HS-5 (cell line): Measurements from ENCODE around the gene APLN.

ENCODE experiments used
- DNase-seq: peaks from one replicate; pipeline ENCODE4 v3.0.0-alpha.2; 2012; ENCODE audit warnings: low read depth

Gene APLN, protein sequence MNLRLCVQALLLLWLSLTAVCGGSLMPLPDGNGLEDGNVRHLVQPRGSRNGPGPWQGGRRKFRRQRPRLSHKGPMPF

DNA sequence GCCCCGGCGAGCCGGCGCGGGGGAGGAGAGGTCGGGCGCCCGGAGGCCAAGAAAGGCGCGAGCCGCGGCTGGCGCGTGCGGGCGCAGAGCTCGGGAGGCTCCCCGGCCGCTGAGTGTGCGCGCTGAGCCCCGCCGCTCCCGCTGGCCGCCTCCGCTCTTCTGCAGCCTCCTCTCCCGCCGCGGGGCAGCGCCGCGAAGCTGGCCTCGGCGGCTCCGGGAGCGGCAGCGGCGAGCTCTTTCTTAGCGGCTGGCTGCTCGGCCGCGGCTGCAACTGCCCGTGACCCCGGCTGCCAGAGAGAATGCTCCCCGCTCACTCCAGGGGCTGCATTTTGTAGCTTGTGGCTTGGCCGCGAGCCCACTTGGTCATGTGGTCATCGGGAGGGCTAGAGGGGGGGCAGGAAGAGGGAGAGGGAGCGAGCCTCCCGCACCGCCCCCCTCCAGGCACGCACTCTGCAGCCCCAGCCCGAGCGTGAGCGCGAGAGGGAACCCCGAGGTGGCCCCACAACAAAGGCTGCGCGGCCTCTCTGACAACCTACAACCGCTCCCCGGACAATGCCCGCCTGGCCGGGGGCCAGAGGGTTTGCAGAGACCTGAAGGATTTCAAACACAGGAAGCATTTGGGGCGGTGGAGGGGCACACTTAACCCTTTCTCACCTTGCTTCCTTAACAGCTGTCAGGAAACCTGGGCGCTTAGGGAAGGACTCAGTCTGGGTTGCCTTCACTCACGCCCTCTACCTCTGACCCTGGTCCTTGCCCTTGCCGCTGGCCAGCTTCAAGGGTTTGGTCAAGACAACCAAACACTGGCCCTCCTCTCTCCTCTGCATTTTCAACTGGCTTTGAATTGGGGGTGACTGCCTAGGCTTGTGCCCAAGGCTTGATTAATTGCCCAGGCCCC lies at the start of gene APLN:
TSS of gene APLN (minus strand) at position 305 of the 895 bp plus-strand sequence. CDS start 326 bp downstream, outside the sequence.
- no peak for DNase-seq

DNA sequence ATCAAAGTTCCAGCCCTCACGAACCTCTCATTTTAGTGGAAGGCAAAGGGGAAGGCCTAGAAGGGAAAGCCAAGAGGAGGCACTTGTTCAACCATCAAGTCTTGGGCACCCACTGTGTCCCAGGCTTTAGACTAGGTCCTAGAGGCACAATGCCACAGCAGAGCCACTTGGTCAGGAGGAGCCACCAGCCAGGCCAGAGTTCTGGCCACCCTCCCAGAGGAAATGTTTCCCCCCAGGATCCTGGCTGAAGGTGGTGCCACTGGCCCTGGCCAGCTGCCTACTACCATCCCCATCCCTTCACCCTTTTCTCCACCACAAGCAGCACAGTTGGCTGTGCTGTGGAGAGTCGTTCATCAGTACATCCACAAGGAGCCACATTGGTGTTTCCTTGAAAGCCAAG lies 49.7 kb upstream of the APLN start:
- DNase-seq: no peak

DNA sequence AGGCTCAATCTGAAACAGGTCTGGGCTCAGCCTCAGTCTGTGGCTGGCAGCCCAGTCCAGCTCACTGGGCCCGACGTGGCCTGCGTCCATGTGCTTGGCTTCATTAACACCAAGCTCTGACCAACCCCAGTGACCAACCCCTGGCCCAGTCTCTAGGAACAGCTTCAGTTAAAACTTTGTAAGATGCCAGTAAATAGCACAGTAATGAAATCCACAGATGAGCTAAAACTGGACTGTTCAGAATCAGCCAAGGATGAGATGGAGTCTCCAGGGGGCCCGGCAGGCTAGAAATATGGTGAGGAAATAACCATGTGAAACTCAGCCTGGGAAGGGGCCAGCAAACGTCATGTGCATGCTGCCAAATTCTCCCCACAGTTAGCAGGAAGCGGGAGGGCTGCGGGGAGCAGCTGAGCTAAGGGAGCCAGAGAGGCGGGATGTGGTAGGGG lies 46.9 kb upstream of the APLN start:
- DNase-seq: no peak

DNA sequence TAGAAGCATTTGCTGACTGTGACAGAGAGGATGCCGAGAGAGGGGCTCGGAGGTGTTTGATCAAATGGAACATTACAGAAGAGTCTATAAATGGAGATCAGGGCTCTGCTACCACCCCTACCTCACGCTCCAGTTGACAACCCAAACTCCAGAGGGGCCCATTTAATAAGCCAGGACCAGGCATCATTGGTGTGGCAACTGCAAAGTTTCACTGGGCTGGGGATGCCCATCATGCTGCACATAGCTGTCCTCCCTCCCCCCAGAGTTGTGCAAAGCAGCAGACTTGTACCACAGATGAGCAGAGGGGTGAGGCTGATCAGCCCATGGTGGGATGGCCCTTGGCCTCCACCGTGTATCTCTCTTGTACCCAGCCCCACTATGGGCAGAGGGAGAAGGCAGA lies 45.8 kb upstream of the APLN start:
- DNase-seq: no peak

DNA sequence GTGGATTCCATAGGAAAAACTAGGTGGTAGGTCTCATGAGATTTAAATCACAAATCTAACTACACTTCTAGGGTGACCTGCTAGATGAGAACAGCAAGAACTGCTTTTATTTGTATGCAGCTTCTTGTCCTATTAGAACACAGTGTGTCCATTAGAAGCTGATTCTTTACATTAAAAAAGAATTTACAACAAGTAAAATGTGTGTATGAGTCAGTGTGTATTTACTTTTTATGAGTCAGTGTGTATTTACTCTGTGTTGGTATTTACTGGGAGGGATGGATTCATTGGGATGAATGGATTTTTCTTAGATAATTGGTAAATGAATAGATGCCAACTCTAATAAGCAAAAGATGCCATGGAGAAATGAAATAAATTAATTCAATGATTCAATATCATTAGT lies 43.4 kb upstream of the APLN start:
- no peak for DNase-seq

DNA sequence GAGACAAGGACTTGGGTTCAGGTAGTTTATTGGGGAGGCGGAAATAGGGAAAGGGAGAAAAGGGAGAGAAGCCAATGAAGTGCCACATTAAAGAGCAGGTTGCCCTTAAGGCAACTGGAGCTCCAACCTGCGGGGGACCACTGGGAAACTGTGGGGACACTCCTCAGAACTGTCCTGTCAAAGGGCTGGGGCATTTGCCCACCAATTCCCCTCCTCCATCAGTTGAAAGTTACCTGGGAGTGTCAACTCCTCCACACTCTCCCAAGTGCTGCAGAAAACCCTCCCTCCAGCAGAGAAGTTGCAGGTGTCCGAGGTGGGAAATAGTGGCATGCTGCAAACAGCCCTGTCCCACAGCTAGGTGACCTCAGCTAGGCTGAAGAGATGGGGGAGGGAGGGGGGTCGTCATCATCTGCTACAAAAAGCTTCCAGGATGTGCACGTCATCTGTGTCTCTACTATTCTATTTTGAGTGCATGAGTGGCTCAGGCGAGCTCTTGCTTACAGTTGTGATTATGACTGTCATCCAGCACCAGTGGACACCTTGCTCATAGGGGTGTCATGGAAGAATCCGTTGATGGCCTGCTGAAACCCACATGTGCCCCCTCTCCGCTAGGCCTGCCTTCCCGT lies 42.6 kb upstream of the APLN start:
- no peak for DNase-seq

DNA sequence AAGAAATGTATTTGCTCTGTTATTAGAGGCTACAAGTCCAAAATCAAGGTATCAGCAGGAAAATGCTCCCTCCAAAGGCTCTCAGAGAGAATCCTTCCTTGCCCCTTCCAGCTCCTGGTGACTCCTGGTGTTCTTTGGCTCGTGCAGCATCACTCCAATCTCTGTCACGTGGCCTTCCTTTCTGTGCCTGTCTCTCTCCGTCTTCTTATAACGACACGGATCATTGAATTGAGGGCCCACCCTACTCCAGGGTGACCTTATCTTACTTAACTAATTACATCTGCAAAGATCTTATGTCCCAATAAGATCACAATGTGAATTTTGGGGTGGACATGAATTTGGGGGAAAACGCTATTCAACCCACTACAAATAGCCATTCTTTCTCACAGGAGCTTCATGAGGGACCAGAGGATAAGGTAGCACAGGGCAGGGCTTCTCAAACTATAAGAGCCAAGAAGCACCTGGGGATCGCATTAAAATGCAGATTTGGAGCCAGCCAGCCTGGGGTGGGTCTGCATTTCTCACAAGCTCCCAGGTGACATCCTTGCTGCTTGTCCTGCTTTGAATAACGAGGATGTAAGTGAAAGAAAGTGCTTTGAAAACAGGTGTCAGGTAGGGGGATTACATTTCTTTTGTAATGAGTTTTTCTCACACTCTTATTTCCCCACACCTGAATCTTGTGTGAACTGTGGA lies 41.9 kb upstream of the APLN start:
- no peak for DNase-seq

DNA sequence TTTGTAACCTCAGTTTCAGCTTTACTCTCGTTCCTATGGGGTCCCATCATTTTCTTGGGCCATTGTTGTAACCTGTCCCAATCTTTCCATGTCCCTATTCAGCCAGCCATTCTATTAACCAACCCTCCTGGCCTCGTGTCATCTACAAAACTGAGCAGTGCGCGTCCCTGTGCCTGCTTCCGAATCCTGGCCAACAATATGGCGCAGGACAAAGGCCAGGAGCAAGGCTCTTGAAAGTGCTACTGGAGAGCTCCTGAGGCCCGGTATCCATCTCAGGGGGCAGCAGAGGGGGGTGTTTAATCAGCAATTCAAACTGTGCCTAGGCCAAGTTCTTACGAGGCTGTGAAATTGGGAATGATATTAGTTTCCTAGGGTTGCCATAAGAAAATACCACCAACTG lies 41.2 kb upstream of the APLN start:
- no peak for DNase-seq

DNA sequence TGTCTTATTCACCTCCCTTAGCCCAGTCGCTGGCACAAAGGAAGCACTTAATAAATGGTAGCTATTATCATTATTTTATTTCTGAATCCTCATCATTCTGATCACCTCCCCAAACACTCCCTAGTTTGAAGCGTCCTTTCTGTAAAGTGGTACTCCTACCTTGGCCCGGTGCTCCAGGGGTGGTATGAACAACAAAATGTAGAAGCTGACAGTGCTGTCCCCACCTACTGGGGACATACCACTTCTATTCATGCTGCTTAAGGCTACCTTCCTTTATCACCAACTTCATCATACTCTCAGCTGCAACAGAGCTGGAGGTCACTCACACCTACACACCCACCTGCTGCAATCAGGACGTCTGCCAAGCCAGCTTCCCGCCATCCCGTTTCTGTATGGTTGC lies 40.8 kb upstream of the APLN start:
- DNase-seq: no peak

DNA sequence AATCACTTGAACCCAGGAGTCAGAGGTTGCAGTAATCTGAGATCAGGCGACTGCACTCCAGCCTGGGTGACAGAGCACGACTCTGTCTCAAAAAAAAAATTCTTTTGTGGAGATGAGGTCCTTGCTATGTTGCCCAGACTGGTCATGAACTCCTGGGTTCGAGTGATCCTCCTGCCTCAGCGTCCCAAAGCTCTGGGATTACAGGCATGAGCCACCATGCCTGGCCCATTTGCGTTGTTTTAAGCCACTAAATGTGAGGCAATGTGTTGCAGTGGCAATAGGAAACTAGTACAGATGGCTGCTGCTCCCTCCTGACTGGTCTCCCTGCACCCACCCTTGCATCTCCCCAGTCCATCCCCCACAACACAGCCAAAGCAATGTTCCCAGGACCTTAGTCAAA lies 40.0 kb upstream of the APLN start:
- DNase-seq: no peak

DNA sequence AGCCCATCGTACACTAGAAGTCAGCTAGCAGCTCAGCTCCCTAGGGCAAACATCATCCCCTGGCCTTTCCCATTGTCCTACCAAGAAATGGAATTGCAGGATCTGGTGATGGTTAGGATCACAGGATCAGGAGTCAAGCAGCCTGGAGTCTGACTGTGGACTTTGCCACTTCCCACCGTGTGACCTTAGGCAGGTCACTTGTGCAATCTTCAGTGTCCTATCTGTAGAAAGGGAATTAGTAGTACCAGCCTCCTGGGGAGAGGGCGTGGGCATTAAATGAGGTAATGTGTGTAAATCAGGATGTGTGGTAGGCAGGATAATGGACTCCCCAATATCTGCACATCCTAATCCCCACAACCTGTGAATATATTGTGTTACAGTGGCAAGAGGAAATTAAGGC lies 38.6 kb upstream of the APLN start:
- DNase-seq: no peak

DNA sequence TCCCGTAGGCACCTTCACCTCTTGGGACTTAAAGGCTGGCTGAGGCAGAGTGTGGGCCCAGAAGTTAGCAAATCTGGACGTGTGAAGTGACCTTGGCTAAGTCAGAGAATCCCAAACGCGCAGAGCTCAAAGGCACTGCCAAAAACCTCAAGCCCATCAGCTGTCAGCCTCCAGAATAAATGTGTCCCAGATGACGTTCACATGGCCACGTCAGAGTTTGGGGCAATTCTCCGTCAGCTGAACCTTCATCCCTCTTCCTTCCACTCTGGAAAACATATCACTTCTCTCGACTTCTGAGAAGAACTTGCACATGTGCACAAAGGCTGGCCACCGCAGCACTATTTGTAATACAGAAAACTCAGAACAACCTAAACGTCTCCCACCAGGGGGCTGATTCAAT lies 35.7 kb upstream of the APLN start:
- DNase-seq: no peak

DNA sequence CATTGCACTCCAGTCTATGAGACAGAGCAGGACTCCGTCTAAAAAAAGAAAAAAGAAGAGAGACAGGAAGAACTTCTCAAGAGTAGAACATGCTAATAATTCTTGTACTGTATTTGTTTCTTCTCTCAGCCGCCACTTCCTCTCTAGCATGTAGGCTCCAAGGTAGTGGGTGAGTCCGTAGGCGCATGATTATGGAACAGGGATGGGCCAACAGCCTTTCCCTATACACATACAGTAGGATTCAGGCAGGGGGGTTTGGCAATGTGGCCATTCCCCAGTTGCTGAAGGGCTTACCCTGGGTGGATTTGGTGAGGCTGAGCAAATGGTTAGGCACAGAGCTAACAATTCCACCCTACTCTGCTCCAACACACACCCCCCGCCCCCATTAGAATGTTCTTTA lies 35.0 kb upstream of the APLN start:
- DNase-seq: no peak

DNA sequence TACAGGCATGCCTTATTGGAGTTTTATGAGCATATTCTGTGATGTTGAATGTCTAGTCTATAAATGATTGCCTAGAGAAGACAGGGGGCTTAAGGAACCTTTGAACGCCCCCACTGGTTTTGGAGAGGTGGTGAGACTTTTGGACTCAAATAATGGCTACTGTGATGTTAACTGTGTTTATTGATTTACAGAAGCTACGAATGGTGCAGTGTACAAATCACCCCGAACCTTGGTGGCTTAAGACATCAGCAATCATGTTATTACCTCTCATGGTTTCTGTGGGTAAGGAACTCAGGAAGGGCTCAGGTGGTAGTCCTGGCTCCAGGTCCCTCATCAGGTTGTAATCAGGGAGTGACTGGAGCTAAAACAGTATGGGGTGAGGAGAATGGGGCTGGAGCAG lies 33.3 kb upstream of the APLN start:
- DNase-seq: no peak

DNA sequence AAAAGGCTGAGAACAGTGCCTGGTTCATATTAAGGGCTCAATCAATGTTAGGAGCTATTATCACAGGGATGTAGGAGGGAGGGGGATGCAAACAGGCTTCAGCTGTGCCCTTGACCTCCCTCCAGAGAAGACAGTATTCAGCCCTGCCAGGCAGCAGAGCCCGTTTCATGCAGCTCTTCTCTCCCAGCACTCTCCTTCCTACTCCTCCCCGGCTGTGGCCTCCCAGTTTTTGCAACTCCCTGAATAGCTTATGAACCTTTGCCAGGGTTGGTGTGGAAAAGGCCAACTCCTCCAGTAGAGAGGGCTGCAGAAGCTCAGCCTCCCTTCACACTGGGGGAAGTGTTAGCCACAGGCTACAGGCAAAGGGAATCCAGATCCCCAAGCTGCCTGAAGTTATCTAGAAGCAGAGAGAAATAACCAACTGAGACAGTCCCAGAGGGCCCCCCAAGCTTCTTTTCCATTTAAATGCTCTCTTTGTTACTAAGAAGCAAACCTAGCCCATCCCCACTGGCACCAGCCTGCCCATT lies 31.7 kb upstream of the APLN start:
- DNase-seq: no peak

DNA sequence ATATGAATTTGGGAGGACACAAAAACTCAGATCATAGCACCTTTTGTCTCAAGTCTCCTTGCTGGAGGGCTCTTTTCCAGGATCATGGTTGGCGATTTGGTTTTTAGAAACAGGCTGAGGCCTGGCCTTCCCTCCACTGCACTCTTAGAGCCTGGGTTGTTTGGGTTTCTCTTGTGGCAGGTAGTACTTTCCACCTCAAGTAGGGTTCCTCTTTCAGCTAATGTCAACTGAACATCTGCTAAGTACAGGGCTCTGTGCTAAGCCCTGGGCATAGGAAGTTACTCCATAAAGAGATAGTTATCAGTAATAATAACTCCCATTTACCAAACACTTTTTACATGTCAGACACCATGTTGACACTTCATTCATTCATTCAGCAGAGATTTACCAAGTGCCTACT lies 28.2 kb upstream of the APLN start:
- no peak for DNase-seq

DNA sequence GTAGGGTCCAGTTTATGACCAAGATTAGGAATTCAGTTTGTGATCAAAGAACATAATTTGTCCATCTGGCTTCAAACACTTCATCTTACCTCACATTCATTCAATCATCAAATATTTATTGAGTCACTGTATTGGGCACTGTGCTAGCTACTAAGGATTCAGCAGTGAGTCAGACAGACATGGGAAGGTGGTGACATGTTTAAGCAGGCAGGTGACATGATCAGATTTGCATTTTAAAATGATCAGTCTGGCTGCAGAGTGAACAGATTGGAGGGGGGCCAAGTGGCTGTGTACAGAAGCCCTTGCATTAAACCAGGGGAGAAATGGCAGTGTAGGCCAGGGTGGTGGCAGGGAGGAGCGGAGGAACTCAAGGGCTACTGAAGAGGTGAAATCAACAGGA lies 25.1 kb upstream of the APLN start:
- DNase-seq: no peak

DNA sequence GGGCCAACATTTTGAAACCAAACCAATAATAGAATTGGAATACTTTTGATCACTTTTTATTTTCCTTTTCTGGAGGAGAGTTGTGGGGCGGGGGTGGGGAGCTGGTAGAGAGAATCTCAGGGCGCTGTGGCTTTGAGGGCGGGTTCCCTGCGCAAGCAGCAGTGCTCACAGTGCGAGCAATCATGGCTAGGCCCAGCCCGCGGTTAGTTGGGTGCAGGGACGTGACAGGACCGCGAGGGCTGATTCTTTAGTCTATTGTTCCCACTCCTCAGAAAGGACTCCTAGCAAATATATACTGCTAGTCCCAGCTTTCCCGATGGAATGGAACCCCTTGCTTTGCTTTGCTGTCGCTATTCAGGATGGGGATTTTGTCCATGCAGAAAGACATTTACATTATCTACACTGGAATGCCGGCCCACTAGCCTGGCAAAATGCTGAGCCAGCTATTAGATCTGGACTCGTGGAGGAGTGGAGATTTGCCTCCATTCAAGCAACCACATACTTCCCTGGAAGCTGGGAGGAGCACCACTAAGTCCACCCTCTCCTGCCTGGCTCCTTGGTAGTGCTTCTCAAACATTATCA lies 23.9 kb upstream of the APLN start:
- DNase-seq: no peak

DNA sequence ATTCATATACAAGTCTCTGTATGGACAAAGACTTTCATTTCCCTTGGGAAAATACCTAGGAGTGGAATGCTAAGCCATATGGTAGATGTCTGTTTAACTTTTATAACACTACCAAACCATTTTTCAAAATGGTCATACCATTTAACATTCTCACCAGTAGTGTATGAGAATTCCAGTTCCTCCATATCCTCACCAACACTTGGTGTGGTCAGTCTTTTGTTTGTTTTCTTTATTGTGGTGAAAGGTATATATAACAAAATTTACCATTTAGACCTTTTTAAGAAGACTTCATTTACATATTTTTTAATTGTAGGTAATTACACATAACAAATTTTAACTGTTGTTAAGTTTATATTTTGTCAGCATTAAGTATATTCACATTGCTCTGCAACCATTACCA lies 12.7 kb upstream of the APLN start:
- no peak for DNase-seq

DNA sequence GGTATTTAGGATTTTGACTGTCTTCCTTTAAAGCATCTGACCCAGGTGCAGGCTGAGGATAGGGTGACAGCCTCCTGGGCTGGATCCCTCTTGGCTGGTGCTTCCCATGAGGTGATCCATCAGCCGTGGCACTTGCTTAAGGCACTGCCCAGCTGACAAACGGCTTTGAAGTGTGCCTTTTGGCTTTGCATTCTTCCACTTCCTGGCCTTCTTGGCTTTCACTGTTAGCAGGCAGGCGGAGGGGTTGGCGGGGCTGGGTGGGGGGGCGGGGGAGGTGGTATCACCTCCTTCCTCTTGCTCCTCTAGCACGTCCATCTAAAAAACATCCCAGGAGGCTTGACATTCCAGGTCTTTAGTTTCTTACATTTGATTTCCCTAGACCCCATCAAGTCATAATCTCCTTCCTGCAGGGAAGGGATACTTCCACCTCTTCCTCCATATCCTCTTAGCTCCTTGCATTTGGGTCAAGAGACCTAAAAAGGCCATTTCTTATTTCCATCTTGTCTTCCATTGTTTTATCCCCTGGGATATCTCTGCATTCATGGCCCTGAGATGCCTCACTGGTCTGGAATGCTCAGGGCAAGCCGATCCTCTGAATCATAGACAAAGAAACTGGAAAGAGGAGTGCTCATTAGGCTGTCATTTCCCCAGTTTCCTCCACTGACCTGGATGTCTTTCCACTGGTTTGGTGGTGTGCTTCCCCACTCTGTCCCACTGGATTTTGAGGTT lies 11.3 kb upstream of the APLN start:
- DNase-seq: peak; percentile 82

DNA sequence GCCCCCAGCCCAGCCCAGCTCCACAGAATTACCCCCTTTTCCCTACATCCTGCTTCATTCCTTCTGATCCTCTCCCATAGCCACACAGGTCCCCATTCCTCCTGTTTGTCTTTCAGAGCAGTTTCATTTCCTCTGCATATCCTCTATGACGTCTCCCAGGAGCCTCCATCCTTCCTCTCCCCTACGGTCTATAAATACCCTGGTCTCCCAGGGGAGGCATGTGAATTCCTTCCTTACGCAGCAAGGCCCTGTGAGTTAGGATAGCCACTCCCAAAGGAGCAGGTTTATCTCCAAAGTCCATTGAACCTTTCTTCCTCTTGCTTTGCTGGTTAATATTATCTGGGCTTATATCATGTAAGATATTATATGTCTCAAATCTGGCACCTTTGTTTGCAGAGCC lies 8.4 kb upstream of the APLN start:
- no peak for DNase-seq

DNA sequence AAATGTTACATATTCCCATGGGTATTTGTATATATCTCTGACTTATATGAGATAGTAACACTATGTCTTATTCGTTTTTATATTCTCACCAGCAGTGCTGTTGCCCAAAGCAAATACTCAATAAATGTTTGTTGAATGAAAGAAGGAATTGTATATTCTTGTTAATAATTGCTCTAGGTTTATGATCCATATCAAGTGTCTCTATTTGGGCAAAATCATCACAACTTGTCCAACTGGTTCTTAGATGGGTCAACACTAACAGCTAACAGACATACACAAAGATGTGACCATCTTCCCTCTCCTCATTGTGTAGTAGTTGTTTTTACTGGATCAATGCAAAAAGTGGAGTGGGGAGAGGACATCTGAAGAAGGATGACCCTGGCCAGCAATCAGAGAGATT lies 6.6 kb upstream of the APLN start:
- DNase-seq: no peak
